ENCODE data around the gene VPS13C.

Gene VPS13C

GRCh38 chr15:62099094-62099601 is 38.9 kb upstream of the VPS13C start:
- Histone ChIP-seq H3K36me3 (ENCODE audit: control insufficient read depth, low read length) (no peaks in the 10 kb centered on the region), H3K27ac (ENCODE audit: low read depth, low read length) (no peak overlapping the region), H3K4me2 (ENCODE audit: low read length) (no peak overlapping the region), H3F3A (ENCODE audit: control insufficient read depth, insufficient read depth) (no peaks in the 10 kb centered on the region), H4K20me1 (ENCODE audit: control insufficient read depth, insufficient read depth, low read depth, low read length) (no peaks in the 10 kb centered on the region), H3K27me3 (ENCODE audit: control insufficient read depth, low read length) (no peaks in the 10 kb centered on the region), H3K9me2 (replicated peaks; ENCODE audit: control insufficient read depth, low read length) (no peaks in the 10 kb centered on the region), H3K4me1 (ENCODE audit: control insufficient read depth, low read length) (no peaks in the 10 kb centered on the region), H3K9me3 (ENCODE audit: control insufficient read depth, insufficient read depth, low read length) (no peaks in the 10 kb centered on the region), H3K4me3 (ENCODE audit: low read length) (no peak overlapping the region), H3K79me2 (ENCODE audit: control insufficient read depth, low read length) (no peaks in the 10 kb centered on the region)
- TF ChIP-seq CTCF (IDR thresholded peaks at IDR 0.05; ENCODE audit: low read depth, low read length, poor library complexity, severe bottlenecking) (no peak), EZH2phosphoT487 (IDR thresholded peaks at IDR 0.05; ENCODE audit: borderline replicate concordance, low read length) (no peak)

- Histone ChIP-seq H3F3A (ENCODE audit: control insufficient read depth, insufficient read depth) (no peaks in the 10 kb centered on the region), H3K4me1 (ENCODE audit: control insufficient read depth, low read length) (no peaks in the 10 kb centered on the region), H3K4me3 (ENCODE audit: low read length) (no peak overlapping the region), H3K79me2 (ENCODE audit: control insufficient read depth, low read length) (no peaks in the 10 kb centered on the region), H3K9me3 (ENCODE audit: control insufficient read depth, insufficient read depth, low read length) (no peaks in the 10 kb centered on the region), H3K36me3 (ENCODE audit: control insufficient read depth, low read length) (no peaks in the 10 kb centered on the region), H4K20me1 (ENCODE audit: control insufficient read depth, insufficient read depth, low read depth, low read length) (no peaks in the 10 kb centered on the region), H3K9me2 (replicated peaks; ENCODE audit: control insufficient read depth, low read length) (no peaks in the 10 kb centered on the region), H3K4me2 (ENCODE audit: low read length) (no peak overlapping the region), H3K27ac (ENCODE audit: low read depth, low read length) (no peak overlapping the region), H3K27me3 (ENCODE audit: control insufficient read depth, low read length) (no peaks in the 10 kb centered on the region)
- TF ChIP-seq CTCF (IDR thresholded peaks at IDR 0.05; ENCODE audit: low read depth, low read length, poor library complexity, severe bottlenecking), result no peak
- TF ChIP-seq EZH2phosphoT487 (IDR thresholded peaks at IDR 0.05; ENCODE audit: borderline replicate concordance, low read length), result no peak
Observed at GRCh38 chr15:62094388-62094787, 34.1 kb upstream of the VPS13C start.

GRCh38 chr15:62093809-62094208 is 33.6 kb upstream of the VPS13C start:
- Histone ChIP-seq H3K79me2 (ENCODE audit: control insufficient read depth, low read length) (no peaks in the 10 kb centered on the region), H3K27me3 (ENCODE audit: control insufficient read depth, low read length) (no peaks in the 10 kb centered on the region), H3K27ac (ENCODE audit: low read depth, low read length) (no peak overlapping the region), H3K4me1 (ENCODE audit: control insufficient read depth, low read length) (no peaks in the 10 kb centered on the region), H3K9me3 (ENCODE audit: control insufficient read depth, insufficient read depth, low read length) (no peaks in the 10 kb centered on the region), H3K9me2 (replicated peaks; ENCODE audit: control insufficient read depth, low read length) (no peaks in the 10 kb centered on the region), H4K20me1 (ENCODE audit: control insufficient read depth, insufficient read depth, low read depth, low read length) (no peaks in the 10 kb centered on the region), H3K36me3 (ENCODE audit: control insufficient read depth, low read length) (no peaks in the 10 kb centered on the region), H3F3A (ENCODE audit: control insufficient read depth, insufficient read depth) (no peaks in the 10 kb centered on the region), H3K4me2 (ENCODE audit: low read length) (no peak overlapping the region), H3K4me3 (ENCODE audit: low read length) (no peak overlapping the region)
- no peak for TF ChIP-seq EZH2phosphoT487 (IDR thresholded peaks at IDR 0.05; ENCODE audit: borderline replicate concordance, low read length)
- TF ChIP-seq CTCF (IDR thresholded peaks at IDR 0.05; ENCODE audit: low read depth, low read length, poor library complexity, severe bottlenecking), result no peak
